Measurements from ENCODE around the gene GPC6. TPM values are rescaled to one million over a fixed set of nuclear protein-coding genes. Genes with fewer than 3 reads are reported as not detected.

GPC6 gene
- total RNA-seq, 2 experiments from 2014 or later = not detected

- no peak overlapping the region for H2AFZ ChIP-seq (ENCODE audit: low read length)
- no TSS peak for BruUV-seq (replicated peaks)
Measured at GRCh38 chr13:94315188-94315587, 1088.6 kb downstream of the GPC6 start.

DNA sequence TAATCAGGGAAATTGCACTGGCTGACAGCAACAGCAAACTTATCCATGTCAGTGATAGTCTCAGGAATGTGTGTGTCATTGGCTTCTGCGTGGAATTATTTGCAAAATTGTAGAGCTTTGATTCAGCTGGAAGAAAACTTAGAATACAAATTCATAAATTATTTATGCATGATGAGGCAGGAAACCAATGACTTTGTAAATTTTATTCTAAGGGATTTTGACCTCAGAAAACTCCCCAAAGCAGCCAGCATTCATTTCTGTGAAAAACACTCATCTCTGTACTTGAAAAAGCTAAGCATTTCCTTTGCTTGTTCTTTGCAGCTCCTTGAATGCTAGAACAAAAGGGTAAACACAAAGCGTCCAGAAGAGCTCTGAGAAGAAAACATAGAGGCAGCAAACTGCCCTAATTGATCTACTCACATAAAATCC is 1090.5 kb downstream of the GPC6 start:
- ChIA-PET CTCF (ENCODE audit: unreplicated experiment) (no interaction called here), POLR2A (interaction anchor here (0.6 kb wide), 1 partner anchor 307 kb away, joined by 3 read pairs; no protein-coding TSS in a partner anchor)
- intact Hi-C loops (cut with micrococcal nuclease; ENCODE audit: unreplicated experiment) = no loop called here

More at GRCh38 chr13:94315188-94315587, 1088.6 kb downstream of the GPC6 start:
- H3K9me3 ChIP-seq (ENCODE audit: low read length) = no peaks in the 10 kb centered on the region
- H4K20me1 ChIP-seq (ENCODE audit: insufficient read depth, low read length) = no peaks in the 10 kb centered on the region
- intact Hi-C loops (cut with micrococcal nuclease; ENCODE audit: unreplicated experiment) = no loop called here
- TF ChIP-seq, protein P1, sequence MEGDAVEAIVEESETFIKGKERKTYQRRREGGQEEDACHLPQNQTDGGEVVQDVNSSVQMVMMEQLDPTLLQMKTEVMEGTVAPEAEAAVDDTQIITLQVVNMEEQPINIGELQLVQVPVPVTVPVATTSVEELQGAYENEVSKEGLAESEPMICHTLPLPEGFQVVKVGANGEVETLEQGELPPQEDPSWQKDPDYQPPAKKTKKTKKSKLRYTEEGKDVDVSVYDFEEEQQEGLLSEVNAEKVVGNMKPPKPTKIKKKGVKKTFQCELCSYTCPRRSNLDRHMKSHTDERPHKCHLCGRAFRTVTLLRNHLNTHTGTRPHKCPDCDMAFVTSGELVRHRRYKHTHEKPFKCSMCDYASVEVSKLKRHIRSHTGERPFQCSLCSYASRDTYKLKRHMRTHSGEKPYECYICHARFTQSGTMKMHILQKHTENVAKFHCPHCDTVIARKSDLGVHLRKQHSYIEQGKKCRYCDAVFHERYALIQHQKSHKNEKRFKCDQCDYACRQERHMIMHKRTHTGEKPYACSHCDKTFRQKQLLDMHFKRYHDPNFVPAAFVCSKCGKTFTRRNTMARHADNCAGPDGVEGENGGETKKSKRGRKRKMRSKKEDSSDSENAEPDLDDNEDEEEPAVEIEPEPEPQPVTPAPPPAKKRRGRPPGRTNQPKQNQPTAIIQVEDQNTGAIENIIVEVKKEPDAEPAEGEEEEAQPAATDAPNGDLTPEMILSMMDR (conservative IDR thresholded peaks at IDR 0.05; ENCODE audit: low read length) = no peak
- no peaks in the 10 kb centered on the region for H3K9me2 ChIP-seq (ENCODE audit: insufficient read depth, low read length)
- no peaks in the 10 kb centered on the region for H3K36me3 ChIP-seq (ENCODE audit: insufficient read depth, low read length)
- H3K27ac ChIP-seq (ENCODE audit: low read depth, low read length, poor library complexity, severe bottlenecking) = no peak overlapping the region
- no peaks in the 10 kb centered on the region for H3K79me2 ChIP-seq (ENCODE audit: insufficient read depth, low read depth, low read length)
- POLR2A ChIA-PET = interaction anchor here (0.6 kb wide), 1 partner anchor 106 kb away, joined by 11 read pairs; no protein-coding TSS in a partner anchor
- H3K4me2 ChIP-seq (ENCODE audit: low read length) = no peak overlapping the region
- CTCF ChIA-PET (ENCODE audit: unreplicated experiment) = no interaction called here
- DNase-seq (ENCODE audit: low spot score) = no peak
- no peaks in the 10 kb centered on the region for H3K4me1 ChIP-seq (ENCODE audit: insufficient read depth, low read length, poor library complexity, severe bottlenecking)
- no peak overlapping the region for H3K4me3 ChIP-seq (ENCODE audit: low read depth, low read length, poor library complexity, severe bottlenecking)

GRCh38 chr13:94318418-94318817 is 1091.8 kb downstream of the GPC6 start:
- no peak overlapping the region for H3K4me2 ChIP-seq (ENCODE audit: low read length)
- H3K4me1 ChIP-seq (ENCODE audit: insufficient read depth, low read length, poor library complexity, severe bottlenecking) = no peaks in the 10 kb centered on the region
- DNase-seq (ENCODE audit: low spot score) = no peak
- H4K20me1 ChIP-seq (ENCODE audit: insufficient read depth, low read length) = no peaks in the 10 kb centered on the region
- no TSS peak for BruUV-seq (replicated peaks)
- H3K79me2 ChIP-seq (ENCODE audit: insufficient read depth, low read depth, low read length) = no peaks in the 10 kb centered on the region
- no peaks in the 10 kb centered on the region for H3K36me3 ChIP-seq (ENCODE audit: insufficient read depth, low read length)
- no peak overlapping the region for H3K4me3 ChIP-seq (ENCODE audit: low read depth, low read length, poor library complexity, severe bottlenecking)
- CTCF ChIA-PET (ENCODE audit: unreplicated experiment) = no interaction called here
- intact Hi-C loops (cut with micrococcal nuclease; ENCODE audit: unreplicated experiment) = no loop called here
- H2AFZ ChIP-seq (ENCODE audit: low read length) = no peak overlapping the region
- H3K9me2 ChIP-seq (ENCODE audit: insufficient read depth, low read length) = no peaks in the 10 kb centered on the region
- POLR2A ChIA-PET = interaction anchor here (0.7 kb wide), 1 partner anchor 1580 kb away, joined by 3 read pairs; no protein-coding TSS in a partner anchor
- no peak overlapping the region for H3K27ac ChIP-seq (ENCODE audit: low read depth, low read length, poor library complexity, severe bottlenecking)
- H3K9me3 ChIP-seq (ENCODE audit: low read length) = no peaks in the 10 kb centered on the region
- TF ChIP-seq, protein P1 (conservative IDR thresholded peaks at IDR 0.05; ENCODE audit: low read length) = no peak
- no peak for TF ChIP-seq EZH2phosphoT487 (IDR thresholded peaks at IDR 0.05; ENCODE audit: borderline replicate concordance, low read depth, low read length)

More for the DNA sequence above, 1090.5 kb downstream of the GPC6 start:
- no peaks in the 10 kb centered on the region for H3K36me3 ChIP-seq (ENCODE audit: insufficient read depth, low read length)
- no TSS peak for BruUV-seq (replicated peaks)
- no peak for DNase-seq (ENCODE audit: low spot score)
- no peaks in the 10 kb centered on the region for H4K20me1 ChIP-seq (ENCODE audit: insufficient read depth, low read length)
- H3K9me2 ChIP-seq (ENCODE audit: insufficient read depth, low read length) = no peaks in the 10 kb centered on the region
- TF ChIP-seq EZH2phosphoT487 (IDR thresholded peaks at IDR 0.05; ENCODE audit: borderline replicate concordance, low read depth, low read length) = no peak
- TF ChIP-seq, protein P1 (conservative IDR thresholded peaks at IDR 0.05; ENCODE audit: low read length) = no peak
- H3K79me2 ChIP-seq (ENCODE audit: insufficient read depth, low read depth, low read length) = no peaks in the 10 kb centered on the region
- no peak overlapping the region for H3K4me3 ChIP-seq (ENCODE audit: low read depth, low read length, poor library complexity, severe bottlenecking)
- H2AFZ ChIP-seq (ENCODE audit: low read length) = no peak overlapping the region
- no peak overlapping the region for H3K27ac ChIP-seq (ENCODE audit: low read depth, low read length, poor library complexity, severe bottlenecking)
- no peaks in the 10 kb centered on the region for H3K9me3 ChIP-seq (ENCODE audit: low read length)
- H3K4me1 ChIP-seq (ENCODE audit: insufficient read depth, low read length, poor library complexity, severe bottlenecking) = no peaks in the 10 kb centered on the region
- no peak overlapping the region for H3K4me2 ChIP-seq (ENCODE audit: low read length)

Data from OCI-LY7 (cell line).